NCI-H446 (cell line): Measurements from ENCODE around the gene TMEM135.

Experiments used
- DNase-seq, 2 experiments: peaks; one replicate each; lab custom pipeline; 2025; lab: John Stamatoyannopoulos, UW

TMEM135 gene

GRCh38 chr11:87353771-87354345 is 316.1 kb downstream of the TMEM135 start:
- DNase-seq = no peak

GRCh38 chr11:87355596-87355995 is 317.9 kb downstream of the TMEM135 start:
- no peak for DNase-seq

- DNase-seq = no peak
Observed at GRCh38 chr11:87356428-87356827, 318.7 kb downstream of the TMEM135 start.

GRCh38 chr11:87358461-87358860 is 320.7 kb downstream of the TMEM135 start:
- no peak for DNase-seq

- DNase-seq = no peak
Observed at GRCh38 chr11:87359401-87359800, 321.7 kb downstream of the TMEM135 start.

GRCh38 chr11:87361891-87362290 is 324.2 kb downstream of the TMEM135 start:
- no peak for DNase-seq

GRCh38 chr11:87366346-87366745 is 328.6 kb downstream of the TMEM135 start:
- no peak for DNase-seq

- DNase-seq = no peak
Observed at GRCh38 chr11:87366763-87367405, 329.1 kb downstream of the TMEM135 start.

GRCh38 chr11:87368151-87368550 is 330.4 kb downstream of the TMEM135 start:
- DNase-seq = no peak

GRCh38 chr11:87368858-87369480 is 331.2 kb downstream of the TMEM135 start:
- no peak for DNase-seq

- DNase-seq = no peak
Observed at GRCh38 chr11:87369888-87370287, 332.2 kb downstream of the TMEM135 start.

GRCh38 chr11:87372065-87372464 is 334.3 kb downstream of the TMEM135 start:
- no peak for DNase-seq
